Stomach (tissue), 9 donors: ENCODE results near the gene OR5L2. TPM values are rescaled to one million over a fixed set of nuclear protein-coding genes. Genes with fewer than 3 reads are reported as not detected.
"Not testable (repeated sequence)": the region's sequence is repeated elsewhere in the genome, so short reads cannot be mapped to it uniquely, and the experiment has no call there.

ENCODE experiments used
- DNase-seq, 2 donors: peaks; one replicate each; pipeline versions ENCODE4 v3.0.0 to v3.0.0-alpha.2; 2013 to 2019
- H3K27ac ChIP-seq, 5 donors: fragments of 200-600 bp in 4 of 5; sonication (generic) in 4 of 5; one replicate each; pipeline ENCODE4 v1.5.1; 2013 to 2019; ENCODE audit warnings: mild to moderate bottlenecking in 1 of 5, moderate library complexity in 1 of 5
- H3K27me3 ChIP-seq, 3 donors: fragments of 200-600 bp; sonication (generic); one replicate each; pipeline ENCODE4 v1.5.1; 2017 to 2019; ENCODE audit warnings: mixed run types in 1 of 3
- H3K36me3 ChIP-seq, 4 donors: fragments of 200-600 bp; sonication (generic); 1 replicate in 3 of 4; 2 replicates in 1 of 4; pipeline ENCODE4 v1.5.1; 2016 to 2019
- H3K4me1 ChIP-seq, 4 donors: fragments of 200-600 bp; sonication (generic); one replicate each; pipeline ENCODE4 v1.5.1; 2016 to 2019
- H3K4me3 ChIP-seq, 4 donors: fragments of 200-600 bp; sonication (generic) in 3 of 4; one replicate each; pipeline ENCODE4 v1.5.1; 2016 to 2019; ENCODE audit warnings: mild to moderate bottlenecking in 1 of 4
- H3K9me3 ChIP-seq, 4 donors: fragments of 200-600 bp; sonication (generic); one replicate each; pipeline ENCODE4 v1.5.1; 2016 to 2019
- EP300 ChIP-seq: sonication (generic); formaldehyde crosslinking; IDR thresholded peaks from one replicate; pipeline ENCODE4 v1.6.1; 2017; ENCODE audit warnings: antibody characterized with exemption
- POLR2A ChIP-seq, 4 donors: fragments of 450-650 bp; IDR thresholded peaks; one replicate each; pipeline ENCODE4 v1.6.1; 2016; ENCODE audit warnings: antibody characterized with exemption in 4 of 4, control low read depth in 2 of 4, mild to moderate bottlenecking in 1 of 4, moderate library complexity in 1 of 4
- POLR2AphosphoS5 ChIP-seq, 3 donors: sonication (generic); formaldehyde crosslinking; IDR thresholded peaks; one replicate each; pipeline ENCODE4 v1.6.1; 2016; ENCODE audit warnings: antibody characterized with exemption in 3 of 3
- WGBS, 5 donors: extraction: QIAGEN DNeasy Blood & Tissue Kit in 3 of 5; methylation state at CpG; one replicate each; pipeline versions ENCODE4 v1.1.5 to v1.1.7; 2013 to 2018; 5-methylcytosine and 5-hydroxymethylcytosine counted together
- intact Hi-C: fragments of 100-400 bp; cut with DNase I; formaldehyde crosslinking; loops from one replicate; pipeline ENCODE4 v1.15.1; 2023; ENCODE audit warnings: low total_unique reads
- polyA plus RNA-seq, 3 donors: library from polyadenylated mRNA; stranded (reverse); fragments of 200-250 nt; gene quantifications; one replicate each; pipeline ENCODE4 v1.2.3, GENCODE V29; 2013
- total RNA-seq, 5 donors: library from RNA; depleted of rRNA; stranded (reverse); fragments of >200 nt; gene quantifications; one replicate each; pipeline versions ENCODE4 v1.1.0 to v1.2.3, GENCODE V29; 2014 to 2016
- TF ChIP-seq, protein P1 (sequence below), 7 experiments: fragments of 450-650 bp in 4 of 7; fragments of 200-600 bp in 3 of 7; sonication (generic) in 3 of 7; IDR thresholded peaks; one replicate each; pipeline ENCODE4 v1.5.1; 2016 to 2019; ENCODE audit warnings: antibody characterized with exemption in 7 of 7, control low read depth in 2 of 7, mild to moderate bottlenecking in 1 of 7
- donor health status: healthy with polysubstance abuse.
- donor health status: Bipolar disorder and iron deficiency.
- donor health status: healthy.

The OR5L2 gene
- total and polyA plus RNA-seq, 8 donors: not detected

DNA sequence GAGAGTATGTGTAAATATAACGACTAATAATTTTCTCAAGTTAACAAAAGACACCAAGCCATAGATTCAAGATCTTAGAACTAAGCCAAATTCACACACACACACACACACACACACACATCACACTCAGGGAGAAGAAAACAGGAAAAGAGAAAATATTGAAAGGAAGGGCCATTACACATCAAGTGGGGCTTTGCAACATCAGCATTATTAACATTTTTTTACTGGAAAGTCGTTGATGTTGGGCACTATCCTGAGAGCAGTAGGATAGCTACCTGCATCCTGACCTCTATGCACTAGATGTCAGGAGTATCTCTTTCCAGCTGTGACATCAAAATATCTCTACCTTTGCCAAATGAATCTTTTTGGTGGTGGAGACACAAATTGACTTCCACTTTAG is 20.4 kb downstream of the OR5L2 start:
- Histone ChIP-seq H3K4me3 (no peak overlapping the region), H3K4me1 (no peaks in the 10 kb centered on the region), H3K27me3 (no peaks in the 10 kb centered on the region), H3K9me3 (peaks cover 0 to 6% (median 2%) of the 10 kb centered on the region in 4 donors), H3K36me3 (no peaks in the 10 kb centered on the region), H3K27ac (no peak overlapping the region)
- WGBS, 5 donors: 28 to 49% (median 32%) methylated on average over 2 of the region's 2 CpGs
- no peak for DNase-seq
- TF ChIP-seq POLR2AphosphoS5 (IDR thresholded peaks at IDR 0.05) (no peak), POLR2A (IDR thresholded peaks at IDR 0.05) (no peak), EP300 (no peak)
- TF ChIP-seq, protein P1, sequence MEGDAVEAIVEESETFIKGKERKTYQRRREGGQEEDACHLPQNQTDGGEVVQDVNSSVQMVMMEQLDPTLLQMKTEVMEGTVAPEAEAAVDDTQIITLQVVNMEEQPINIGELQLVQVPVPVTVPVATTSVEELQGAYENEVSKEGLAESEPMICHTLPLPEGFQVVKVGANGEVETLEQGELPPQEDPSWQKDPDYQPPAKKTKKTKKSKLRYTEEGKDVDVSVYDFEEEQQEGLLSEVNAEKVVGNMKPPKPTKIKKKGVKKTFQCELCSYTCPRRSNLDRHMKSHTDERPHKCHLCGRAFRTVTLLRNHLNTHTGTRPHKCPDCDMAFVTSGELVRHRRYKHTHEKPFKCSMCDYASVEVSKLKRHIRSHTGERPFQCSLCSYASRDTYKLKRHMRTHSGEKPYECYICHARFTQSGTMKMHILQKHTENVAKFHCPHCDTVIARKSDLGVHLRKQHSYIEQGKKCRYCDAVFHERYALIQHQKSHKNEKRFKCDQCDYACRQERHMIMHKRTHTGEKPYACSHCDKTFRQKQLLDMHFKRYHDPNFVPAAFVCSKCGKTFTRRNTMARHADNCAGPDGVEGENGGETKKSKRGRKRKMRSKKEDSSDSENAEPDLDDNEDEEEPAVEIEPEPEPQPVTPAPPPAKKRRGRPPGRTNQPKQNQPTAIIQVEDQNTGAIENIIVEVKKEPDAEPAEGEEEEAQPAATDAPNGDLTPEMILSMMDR (IDR thresholded peaks at IDR 0.05): no peak
- intact Hi-C loops: no loop called here

DNA sequence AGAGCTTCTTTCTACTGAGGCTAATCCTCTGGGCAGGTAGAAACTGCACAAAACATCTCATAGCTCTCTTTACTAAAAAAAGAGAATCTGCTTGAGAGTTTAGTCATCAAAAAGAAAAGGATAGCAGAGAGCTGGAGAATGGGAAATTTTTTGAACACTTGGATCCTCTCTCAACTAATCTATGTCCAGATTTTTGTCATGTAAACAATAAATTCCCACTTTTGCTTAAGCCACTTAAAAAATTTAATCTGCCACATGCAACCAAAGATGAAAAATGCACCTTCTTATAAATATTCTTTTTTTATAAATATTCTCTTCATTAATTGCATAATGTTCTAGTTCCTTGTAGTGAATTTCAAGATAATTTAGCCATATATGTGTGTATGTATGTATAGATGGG is 22.0 kb downstream of the OR5L2 start:
- DNase-seq: no peak

DNA sequence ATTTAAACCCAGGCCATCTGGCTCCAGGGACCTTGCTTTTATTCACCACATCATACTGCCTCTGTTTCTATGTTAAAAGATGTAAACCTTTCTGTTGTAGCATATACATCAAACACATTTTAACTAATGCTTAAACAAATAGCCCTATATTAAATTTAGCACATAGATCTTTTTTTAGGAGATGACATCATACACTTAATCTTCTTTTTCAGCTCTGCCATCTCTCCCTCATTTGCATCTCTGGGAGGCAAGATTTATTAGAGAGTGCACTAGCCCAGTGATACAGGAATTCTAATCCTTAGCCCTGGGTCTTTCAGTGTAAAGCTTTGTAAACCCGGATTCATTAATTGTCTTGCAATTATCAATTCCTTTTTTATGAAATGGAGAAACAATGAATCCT is 25.1 kb downstream of the OR5L2 start:
- Histone ChIP-seq H3K36me3 (no peaks in the 10 kb centered on the region), H3K27ac (no peak overlapping the region), H3K9me3 (no peaks in the 10 kb centered on the region), H3K27me3 (no peaks in the 10 kb centered on the region), H3K4me3 (no peak overlapping the region), H3K4me1 (no peaks in the 10 kb centered on the region)
- no peak for DNase-seq
- intact Hi-C loops: no loop called here
- WGBS, 5 donors: 78 to 93% (median 86%) methylated on average over 1 of the region's 1 CpG
- TF ChIP-seq, protein P1 (IDR thresholded peaks at IDR 0.05): no peak
- no peak for TF ChIP-seq POLR2AphosphoS5 (IDR thresholded peaks at IDR 0.05)
- no peak for TF ChIP-seq POLR2A (IDR thresholded peaks at IDR 0.05)
- no peak for TF ChIP-seq EP300

More for the DNA sequence above, 22.0 kb downstream of the OR5L2 start:
- H3K27me3 ChIP-seq: no peaks in the 10 kb centered on the region
- H3K36me3 ChIP-seq: no peaks in the 10 kb centered on the region
- intact Hi-C loops: no loop called here
- no peaks in the 10 kb centered on the region for H3K4me1 ChIP-seq
- no peak overlapping the region for H3K4me3 ChIP-seq
- H3K27ac ChIP-seq: no peak overlapping the region
- peaks cover 0 to 6% (median 0%) of the 10 kb centered on the region in 4 donors for H3K9me3 ChIP-seq
- no peak for TF ChIP-seq POLR2AphosphoS5 (IDR thresholded peaks at IDR 0.05)
- no peak for TF ChIP-seq POLR2A (IDR thresholded peaks at IDR 0.05)
- no peak for TF ChIP-seq EP300
- TF ChIP-seq, protein P1 (IDR thresholded peaks at IDR 0.05): no peak

DNA sequence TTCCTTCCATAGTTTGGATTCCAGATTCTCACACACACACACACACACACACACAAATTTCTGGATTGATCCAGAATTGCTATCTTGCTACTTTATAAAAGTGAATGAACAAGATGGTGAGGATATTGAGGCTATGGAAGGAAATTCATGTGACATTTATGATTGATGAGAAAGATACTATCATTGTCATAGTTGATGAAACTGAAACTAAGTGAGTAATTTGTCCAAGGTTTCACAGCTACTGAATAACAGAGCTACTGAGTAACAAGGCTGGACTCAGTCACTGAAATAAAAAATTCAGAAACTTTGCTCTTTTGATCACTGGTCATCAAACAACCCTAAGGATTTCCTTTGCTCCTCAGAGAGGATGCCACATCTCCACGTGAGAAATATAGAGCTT is 27.7 kb downstream of the OR5L2 start:
- TF ChIP-seq EP300 (no peak), POLR2AphosphoS5 (IDR thresholded peaks at IDR 0.05) (no peak), POLR2A (IDR thresholded peaks at IDR 0.05) (no peak)
- TF ChIP-seq, protein P1 (IDR thresholded peaks at IDR 0.05): no peak
- intact Hi-C loops: no loop called here
- WGBS, 5 donors: 13 to 22% (median 20%) methylated on average over 1 of the region's 1 CpG

DNA sequence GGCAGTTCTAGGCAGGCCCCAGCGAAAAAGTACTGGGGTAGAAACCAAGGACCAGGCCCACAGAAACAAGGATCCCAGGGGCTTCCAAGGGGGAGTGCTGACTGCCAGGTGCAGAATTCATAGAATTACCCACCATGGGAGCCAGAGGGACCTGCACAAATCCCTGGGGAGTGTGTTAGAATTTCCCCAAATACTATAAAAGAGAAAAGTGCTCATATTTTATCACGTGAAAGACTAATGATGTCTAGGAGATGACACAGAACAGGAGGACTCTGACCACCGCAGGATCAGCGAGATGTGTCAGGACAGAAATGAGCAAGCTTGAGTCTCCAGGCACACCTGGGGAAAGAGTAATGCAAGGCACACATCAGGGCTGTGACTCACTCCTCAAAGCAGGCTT is 40.3 kb downstream of the OR5L2 start:
- H3K4me1 ChIP-seq, H3K27ac ChIP-seq, H3K36me3 ChIP-seq, DNase-seq, H3K27me3 ChIP-seq, intact Hi-C loops, H3K4me3 ChIP-seq: not testable (repeated sequence)
- peaks cover 0 to 12% (median 3%) of the 10 kb centered on the region in 4 donors for H3K9me3 ChIP-seq
- WGBS, 5 donors: 74 to 95% (median 83%) methylated on average over 4 of the region's 4 CpGs

More for the DNA sequence above, 27.7 kb downstream of the OR5L2 start:
- no peaks in the 10 kb centered on the region for H3K4me1 ChIP-seq
- no peak overlapping the region for H3K4me3 ChIP-seq
- no peaks in the 10 kb centered on the region for H3K27me3 ChIP-seq
- no peak for DNase-seq
- no peak overlapping the region for H3K27ac ChIP-seq
- no peaks in the 10 kb centered on the region for H3K36me3 ChIP-seq
- H3K9me3 ChIP-seq: no peaks in the 10 kb centered on the region

DNA sequence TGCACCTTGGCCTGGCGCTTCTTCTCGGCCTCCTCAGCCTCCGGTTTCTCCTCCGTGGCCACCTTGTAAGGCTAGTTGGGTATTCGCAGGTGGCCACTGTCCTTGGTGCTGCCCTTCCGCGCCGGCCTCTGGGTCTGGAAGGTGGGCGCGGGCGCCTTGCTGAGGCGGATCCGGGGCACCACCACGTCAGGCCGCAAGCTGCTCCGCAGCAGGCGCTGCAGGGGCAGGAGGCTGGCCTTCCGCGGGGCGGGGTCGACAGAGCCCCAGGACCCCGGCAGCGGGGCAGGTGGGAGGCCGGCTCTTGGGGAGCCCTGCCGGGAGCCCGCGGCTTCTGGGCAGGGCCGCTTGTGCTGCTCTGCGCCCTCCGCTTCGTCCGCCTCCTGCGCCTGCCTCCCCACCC is 45.7 kb downstream of the OR5L2 start:
- 18 to 42% (median 30%) methylated on average over 4 to 33 of the region's 33 CpGs for WGBS, 5 donors
- peaks cover 0 to 28% (median 19%) of the 10 kb centered on the region in 4 donors for H3K9me3 ChIP-seq
- H3K4me1 ChIP-seq, H3K4me3 ChIP-seq, H3K27me3 ChIP-seq, H3K36me3 ChIP-seq, intact Hi-C loops, H3K27ac ChIP-seq: not testable (repeated sequence)
- peak in 1 of 2 donors; percentile 13 for DNase-seq

DNA sequence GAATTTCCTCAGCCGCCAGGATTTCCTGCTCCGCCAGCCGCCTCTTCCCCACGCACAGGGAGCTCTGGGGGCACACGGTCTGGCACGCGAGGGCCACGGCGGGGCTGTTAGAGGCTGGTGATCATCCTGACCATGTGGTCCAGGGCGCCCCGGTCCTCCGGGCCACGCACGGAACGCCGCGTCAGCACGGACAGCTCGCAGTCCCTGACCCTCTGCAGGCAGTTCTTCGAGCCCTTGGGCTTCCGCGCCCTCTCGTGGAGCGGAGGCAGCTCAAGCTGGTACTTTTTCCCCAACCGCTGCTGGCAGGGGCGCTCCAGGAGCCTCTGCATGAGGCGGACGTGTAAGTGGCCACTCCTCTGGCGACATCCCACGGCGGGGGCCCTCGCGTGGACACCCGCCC is 46.1 kb downstream of the OR5L2 start:
- H3K4me1 ChIP-seq, intact Hi-C loops, H3K27ac ChIP-seq, H3K27me3 ChIP-seq, H3K36me3 ChIP-seq, H3K4me3 ChIP-seq: not testable (repeated sequence)
- H3K9me3 ChIP-seq: peaks cover 0 to 28% (median 19%) of the 10 kb centered on the region in 4 donors
- 21 to 44% (median 29%) methylated on average over 10 to 34 of the region's 34 CpGs for WGBS, 5 donors
- DNase-seq: peak in 1 of 2 donors; percentile 30
